ENCODE results near the gene COL27A1.
A peak's percentile ranks its signal among the peaks of the same experiment; 100 is the strongest.

The COL27A1 gene

GRCh38 chr9:114192539-114192938 is 37.2 kb downstream of the COL27A1 start:
- in situ Hi-C loops (cut with HindIII; ENCODE audit: low sequenced_read_pairs), result no loop called here
- H3K4me3 ChIP-seq (ENCODE audit: low read depth, low read length), result no peak overlapping the region
- TF ChIP-seq, protein P1, sequence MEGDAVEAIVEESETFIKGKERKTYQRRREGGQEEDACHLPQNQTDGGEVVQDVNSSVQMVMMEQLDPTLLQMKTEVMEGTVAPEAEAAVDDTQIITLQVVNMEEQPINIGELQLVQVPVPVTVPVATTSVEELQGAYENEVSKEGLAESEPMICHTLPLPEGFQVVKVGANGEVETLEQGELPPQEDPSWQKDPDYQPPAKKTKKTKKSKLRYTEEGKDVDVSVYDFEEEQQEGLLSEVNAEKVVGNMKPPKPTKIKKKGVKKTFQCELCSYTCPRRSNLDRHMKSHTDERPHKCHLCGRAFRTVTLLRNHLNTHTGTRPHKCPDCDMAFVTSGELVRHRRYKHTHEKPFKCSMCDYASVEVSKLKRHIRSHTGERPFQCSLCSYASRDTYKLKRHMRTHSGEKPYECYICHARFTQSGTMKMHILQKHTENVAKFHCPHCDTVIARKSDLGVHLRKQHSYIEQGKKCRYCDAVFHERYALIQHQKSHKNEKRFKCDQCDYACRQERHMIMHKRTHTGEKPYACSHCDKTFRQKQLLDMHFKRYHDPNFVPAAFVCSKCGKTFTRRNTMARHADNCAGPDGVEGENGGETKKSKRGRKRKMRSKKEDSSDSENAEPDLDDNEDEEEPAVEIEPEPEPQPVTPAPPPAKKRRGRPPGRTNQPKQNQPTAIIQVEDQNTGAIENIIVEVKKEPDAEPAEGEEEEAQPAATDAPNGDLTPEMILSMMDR (IDR thresholded peaks at IDR 0.05; ENCODE audit: low read depth, low read length), result no peak
- no peak for DNase-seq (ENCODE audit: low read depth, low spot score)

GRCh38 chr9:114193090-114193489 is 37.8 kb downstream of the COL27A1 start:
- DNase-seq (ENCODE audit: low read depth, low spot score), result no peak
- no peak overlapping the region for H3K4me3 ChIP-seq (ENCODE audit: low read depth, low read length)
- TF ChIP-seq, protein P1 (IDR thresholded peaks at IDR 0.05; ENCODE audit: low read depth, low read length), result no peak
- in situ Hi-C loops (cut with HindIII; ENCODE audit: low sequenced_read_pairs), result no loop called here

DNA sequence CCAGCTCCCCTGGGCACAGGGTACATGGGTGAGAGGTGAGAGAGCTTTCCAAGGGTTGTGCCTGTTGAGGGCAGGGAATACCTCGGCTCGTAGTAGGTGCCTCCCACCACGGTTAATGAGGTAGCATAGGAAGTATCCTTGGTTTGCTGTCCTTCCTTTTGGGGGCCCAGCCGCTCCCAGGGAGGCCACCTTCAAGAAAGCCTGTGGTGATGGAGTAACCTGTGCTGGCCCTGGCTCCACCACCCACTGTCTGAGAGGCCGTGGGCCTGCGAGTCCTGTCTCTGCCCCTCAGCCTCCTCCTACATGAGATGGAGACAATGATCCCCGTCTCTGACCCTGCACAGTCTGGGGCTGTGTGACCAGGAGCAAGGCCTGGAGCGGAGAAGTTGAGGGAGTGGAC is 40.8 kb downstream of the COL27A1 start:
- no peak for DNase-seq (ENCODE audit: low read depth, low spot score)
- TF ChIP-seq, protein P1 (IDR thresholded peaks at IDR 0.05; ENCODE audit: low read depth, low read length), result no peak
- in situ Hi-C loops (cut with HindIII; ENCODE audit: low sequenced_read_pairs), result no loop called here
- no peak overlapping the region for H3K4me3 ChIP-seq (ENCODE audit: low read depth, low read length)

DNA sequence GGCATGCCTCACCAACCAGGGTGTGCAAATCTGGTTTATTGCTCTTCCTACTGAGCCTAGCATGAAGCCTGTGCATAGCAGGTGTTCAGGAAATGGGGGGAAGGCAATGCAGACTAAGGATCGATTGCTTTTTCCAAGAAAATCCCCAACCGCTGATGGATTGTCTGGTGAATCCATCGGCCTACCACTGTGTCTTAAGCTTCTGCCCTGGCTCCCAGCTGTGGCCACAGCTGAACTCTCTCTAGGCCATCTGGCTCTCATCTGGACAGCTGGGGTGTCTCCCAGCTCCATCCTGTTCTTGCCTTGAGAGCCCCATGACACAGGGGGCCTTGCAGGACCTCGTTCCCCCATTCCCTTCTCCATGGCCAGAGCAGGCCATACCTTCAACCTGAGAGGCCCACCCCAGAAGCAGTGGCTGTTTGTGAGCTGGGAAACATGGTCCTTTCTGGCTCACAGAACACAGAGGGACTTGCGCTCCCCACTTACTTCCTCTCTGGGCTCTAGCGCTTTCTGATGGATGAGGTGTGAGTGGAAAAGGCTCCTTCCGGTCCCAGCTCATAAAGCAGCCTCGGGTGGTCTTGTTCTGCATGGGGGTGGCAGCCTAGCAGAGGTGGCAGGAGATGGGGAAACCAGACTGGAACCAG is 41.8 kb downstream of the COL27A1 start:
- DNase-seq (ENCODE audit: low read depth, low spot score), result no peak
- no peak overlapping the region for H3K4me3 ChIP-seq (ENCODE audit: low read depth, low read length)
- in situ Hi-C loops (cut with HindIII; ENCODE audit: low sequenced_read_pairs), result no loop called here
- TF ChIP-seq, protein P1 (IDR thresholded peaks at IDR 0.05; ENCODE audit: low read depth, low read length), result no peak

DNA sequence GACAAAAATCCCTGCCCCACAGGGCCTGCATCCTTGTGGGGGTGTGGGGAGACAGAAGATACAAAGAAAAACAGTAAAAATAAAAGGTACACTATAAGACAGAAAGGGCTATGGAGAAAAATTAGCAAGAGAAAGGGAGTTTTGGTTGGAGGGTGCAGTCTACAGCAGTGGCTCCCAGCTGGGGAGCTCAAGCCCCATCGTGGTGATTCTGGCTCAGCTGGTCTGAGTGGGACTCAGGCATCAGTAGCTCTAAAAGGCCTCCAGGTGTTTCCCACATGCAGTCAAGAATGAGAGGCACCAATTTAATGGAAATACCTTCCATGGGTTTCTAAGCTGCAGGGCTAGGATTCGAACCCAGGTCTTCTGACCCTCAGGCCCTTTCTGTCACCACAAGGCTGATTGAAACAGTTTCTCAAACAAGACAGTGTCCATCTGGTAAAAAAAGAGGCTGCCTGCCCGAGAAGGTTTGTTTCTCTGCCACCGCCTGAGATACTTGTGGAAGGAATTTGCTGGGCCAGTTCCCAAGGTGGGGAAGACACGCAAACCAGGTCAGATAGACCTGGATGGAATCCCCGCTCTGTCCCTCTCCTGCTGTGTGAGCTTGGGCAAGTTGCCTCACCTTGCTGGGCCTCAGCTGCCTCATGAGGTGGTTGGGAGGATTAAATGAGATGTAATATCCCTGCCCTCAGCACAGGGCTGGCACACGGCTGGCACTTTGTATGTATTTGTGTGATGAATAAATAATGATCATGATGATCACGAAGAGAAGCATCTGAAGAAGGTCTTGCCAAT is 43.1 kb downstream of the COL27A1 start:
- TF ChIP-seq, protein P1 (IDR thresholded peaks at IDR 0.05; ENCODE audit: low read depth, low read length), result no peak
- in situ Hi-C loops (cut with HindIII; ENCODE audit: low sequenced_read_pairs), result no loop called here
- DNase-seq (ENCODE audit: low read depth, low spot score), result no peak
- H3K4me3 ChIP-seq (ENCODE audit: low read depth, low read length), result no peak overlapping the region

GRCh38 chr9:114200721-114201300 is 45.5 kb downstream of the COL27A1 start:
- DNase-seq (ENCODE audit: low read depth, low spot score), result peak; percentile 30
- H3K4me3 ChIP-seq (ENCODE audit: low read depth, low read length), result no peak overlapping the region
- in situ Hi-C loops (cut with HindIII; ENCODE audit: low sequenced_read_pairs), result no loop called here
- TF ChIP-seq, protein P1 (IDR thresholded peaks at IDR 0.05; ENCODE audit: low read depth, low read length), result no peak

Data from astrocyte of the spinal cord (primary cell).